ENCODE measurements around the gene SETDB2.

Gene SETDB2

DNA sequence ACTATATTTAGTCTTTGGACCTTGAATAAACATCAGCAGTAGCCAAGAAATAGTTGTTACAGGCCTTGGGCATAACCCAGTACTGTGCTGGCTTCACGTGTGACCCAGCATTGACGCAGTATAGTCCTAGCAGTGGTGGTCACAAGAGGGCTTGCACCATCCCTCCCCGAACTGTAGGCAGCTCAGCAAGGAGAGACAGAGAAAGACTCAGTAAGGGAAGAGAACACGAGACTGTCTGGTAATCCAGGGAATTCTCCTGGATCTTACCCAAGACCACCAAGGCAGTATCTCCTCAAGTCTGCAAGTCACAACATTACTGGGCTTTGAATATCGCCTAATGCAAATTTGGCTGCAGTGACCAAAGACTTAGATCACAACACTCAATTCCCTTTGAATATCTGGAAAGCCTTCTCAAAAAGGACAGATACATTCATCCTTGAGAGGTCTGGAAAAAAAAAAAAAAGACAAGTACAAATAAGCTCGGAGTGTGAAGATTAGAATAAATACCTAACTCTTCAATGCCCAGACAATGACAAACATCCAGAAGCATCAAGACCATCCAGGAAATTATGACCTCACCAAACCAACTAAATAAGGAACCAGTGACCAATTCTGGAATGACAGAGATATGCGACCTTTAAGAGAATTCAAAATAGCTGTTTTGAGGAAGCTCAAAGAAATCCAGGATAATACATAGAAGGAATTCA, 39.9 kb upstream of the SETDB2 start:
- no peak for TF ChIP-seq CTCF (IDR thresholded peaks at IDR 0.05; ENCODE audit: control insufficient read depth, extremely low read depth, insufficient read depth)
- DNase-seq (ENCODE audit: low read depth), result no peak
- no peak overlapping the region for H3K4me3 ChIP-seq (ENCODE audit: low read depth, low read length)

GRCh38 chr13:49404703-49405020, 39.4 kb upstream of the SETDB2 start:
- DNase-seq (ENCODE audit: low read depth), result no peak
- no peak overlapping the region for H3K4me3 ChIP-seq (ENCODE audit: low read depth, low read length)
- no peak for TF ChIP-seq CTCF (IDR thresholded peaks at IDR 0.05; ENCODE audit: control insufficient read depth, extremely low read depth, insufficient read depth)

DNA sequence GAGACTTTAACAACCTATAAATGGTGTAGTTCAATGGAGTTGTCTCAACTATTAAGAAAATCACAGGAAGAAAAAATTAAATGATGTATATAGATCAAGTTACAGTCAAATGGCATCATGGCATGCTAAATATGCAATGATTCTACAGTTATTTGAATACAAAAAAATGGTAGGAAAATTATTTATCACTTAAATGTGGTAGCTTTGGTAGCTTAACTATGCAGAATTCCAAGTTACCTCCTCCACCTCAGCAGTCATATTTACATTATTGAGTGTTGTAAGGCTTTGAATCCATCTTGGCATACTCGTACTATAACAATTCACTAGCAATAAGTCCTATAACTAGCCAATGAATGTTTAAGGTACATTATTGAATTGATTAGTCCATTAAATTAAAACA, 37.0 kb upstream of the SETDB2 start:
- H3K4me3 ChIP-seq (ENCODE audit: low read depth, low read length), result no peak overlapping the region
- DNase-seq (ENCODE audit: low read depth), result no peak
- TF ChIP-seq CTCF (IDR thresholded peaks at IDR 0.05; ENCODE audit: control insufficient read depth, extremely low read depth, insufficient read depth), result no peak

DNA sequence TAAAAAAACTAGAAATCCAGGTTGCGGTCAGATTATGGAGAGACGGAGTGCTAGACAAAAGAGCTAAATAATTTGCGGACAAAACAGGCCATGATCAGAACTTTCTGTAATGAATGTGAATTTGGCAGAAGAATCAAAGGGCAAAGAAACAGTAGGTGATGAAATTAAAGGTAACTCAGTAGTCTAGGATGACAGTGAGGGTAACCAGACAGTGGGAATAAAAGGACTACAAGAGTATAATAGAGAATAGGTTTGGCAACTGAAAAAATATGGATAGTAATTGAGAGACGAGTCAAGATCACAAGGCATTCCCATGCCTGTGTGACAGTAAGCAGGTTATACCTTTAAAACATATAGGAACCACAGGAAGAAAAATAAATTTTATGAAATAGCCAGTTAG, 36.1 kb upstream of the SETDB2 start:
- no peak for TF ChIP-seq CTCF (IDR thresholded peaks at IDR 0.05; ENCODE audit: control insufficient read depth, extremely low read depth, insufficient read depth)
- no peak for DNase-seq (ENCODE audit: low read depth)
- H3K4me3 ChIP-seq (ENCODE audit: low read depth, low read length), result no peak overlapping the region

DNA sequence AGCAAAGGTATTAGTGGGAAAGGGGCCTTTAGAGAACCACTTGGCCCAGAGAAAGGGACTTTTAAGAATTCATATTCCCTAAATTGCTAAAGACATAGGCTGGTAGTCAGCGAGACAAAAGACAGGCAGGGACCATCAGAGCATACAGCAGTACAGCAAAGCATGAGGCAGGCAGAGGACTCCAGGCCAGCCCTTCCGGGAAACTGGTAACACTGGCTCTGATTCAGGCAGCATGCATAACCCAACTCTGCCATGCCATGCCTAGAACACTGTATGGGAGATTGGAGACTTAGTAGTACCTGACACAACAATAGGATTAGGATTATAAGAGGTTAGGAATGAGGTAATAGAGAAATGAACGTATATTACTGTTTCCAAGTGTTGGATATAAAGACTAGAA, 35.1 kb upstream of the SETDB2 start:
- no peak for DNase-seq (ENCODE audit: low read depth)
- TF ChIP-seq CTCF (IDR thresholded peaks at IDR 0.05; ENCODE audit: control insufficient read depth, extremely low read depth, insufficient read depth), result no peak
- H3K4me3 ChIP-seq (ENCODE audit: low read depth, low read length), result no peak overlapping the region

GRCh38 chr13:49410006-49410405, 34.1 kb upstream of the SETDB2 start:
- H3K4me3 ChIP-seq (ENCODE audit: low read depth, low read length), result no peak overlapping the region
- DNase-seq (ENCODE audit: low read depth), result no peak
- no peak for TF ChIP-seq CTCF (IDR thresholded peaks at IDR 0.05; ENCODE audit: control insufficient read depth, extremely low read depth, insufficient read depth)

DNA sequence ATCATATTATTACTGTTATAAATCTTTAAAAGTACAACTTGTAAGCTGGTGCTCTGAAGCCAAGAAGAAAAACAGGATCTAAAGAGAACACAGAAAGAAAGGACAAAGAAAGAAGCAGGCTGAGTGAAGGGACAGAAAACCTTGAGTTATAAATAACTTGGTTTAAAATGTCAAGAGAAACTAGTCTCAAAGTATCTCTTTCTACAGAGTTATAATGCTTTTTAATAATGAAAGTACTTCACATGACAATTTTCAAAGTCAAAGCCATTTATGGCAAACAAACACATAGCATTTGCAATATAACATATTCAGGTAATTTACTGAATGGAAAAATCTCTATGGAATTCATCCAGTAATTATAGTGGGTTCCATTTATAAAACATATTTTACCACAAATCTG, 33.6 kb upstream of the SETDB2 start:
- no peak for DNase-seq (ENCODE audit: low read depth)
- no peak overlapping the region for H3K4me3 ChIP-seq (ENCODE audit: low read depth, low read length)
- no peak for TF ChIP-seq CTCF (IDR thresholded peaks at IDR 0.05; ENCODE audit: control insufficient read depth, extremely low read depth, insufficient read depth)
